ENCODE results near the gene THAP4.

GRCh38 chr2:241656190-241656741 lies 19.3 kb upstream of the THAP4 start:
- TF ChIP-seq CTCF (IDR thresholded peaks at IDR 0.05) (no peak), POLR2A (IDR thresholded peaks at IDR 0.05) (no peak)

All from body of pancreas (tissue), 4 donors.